ENCODE measurements around the gene CADM3.

Gene CADM3

GRCh38 chr1:159190441-159190840 is 19.0 kb downstream of the CADM3 start:
- Histone ChIP-seq H3K36me3 (no peaks in the 10 kb centered on the region), H3K4me3 (ENCODE audit: low read depth in 1 of 2, low read length in 1 of 2) (no peak overlapping the region), H3K27ac (no peak overlapping the region), H3K4me1 (ENCODE audit: control insufficient read depth in 1 of 2, insufficient read depth in 1 of 2, low read depth in 1 of 2, low read length in 1 of 2) (no peaks in the 10 kb centered on the region), H3K27me3 (peaks cover 68% of the 10 kb centered on the region), H3K9me3 (no peaks in the 10 kb centered on the region)
- no peak for TF ChIP-seq CTCF (IDR thresholded peaks at IDR 0.05)

GRCh38 chr1:159196543-159196942 is 25.1 kb downstream of the CADM3 start:
- Histone ChIP-seq H3K27me3 (peaks cover 27% of the 10 kb centered on the region), H3K4me3 (ENCODE audit: low read depth in 1 of 2, low read length in 1 of 2) (no peak overlapping the region), H3K4me1 (ENCODE audit: control insufficient read depth in 1 of 2, insufficient read depth in 1 of 2, low read depth in 1 of 2, low read length in 1 of 2) (peaks cover 5 to 9% of the 10 kb centered on the region in 2 experiments), H3K27ac (no peak overlapping the region), H3K9me3 (no peaks in the 10 kb centered on the region), H3K36me3 (no peaks in the 10 kb centered on the region)
- no peak for TF ChIP-seq CTCF (IDR thresholded peaks at IDR 0.05)

GRCh38 chr1:159197561-159198557 is 26.4 kb downstream of the CADM3 start:
- Histone ChIP-seq H3K9me3 (no peaks in the 10 kb centered on the region), H3K27me3 (peaks cover 22% of the 10 kb centered on the region), H3K4me3 (ENCODE audit: low read depth in 1 of 2, low read length in 1 of 2) (no peak overlapping the region), H3K27ac (no peak overlapping the region), H3K4me1 (ENCODE audit: control insufficient read depth in 1 of 2, insufficient read depth in 1 of 2, low read depth in 1 of 2, low read length in 1 of 2) (peaks cover 10 to 14% of the 10 kb centered on the region in 2 experiments), H3K36me3 (no peaks in the 10 kb centered on the region)
- peak; percentile 28 for TF ChIP-seq CTCF (IDR thresholded peaks at IDR 0.05)

GRCh38 chr1:159199901-159200300 is 28.5 kb downstream of the CADM3 start:
- H3K36me3 ChIP-seq = no peaks in the 10 kb centered on the region
- no peaks in the 10 kb centered on the region for H3K9me3 ChIP-seq
- H3K27me3 ChIP-seq = peaks cover 22% of the 10 kb centered on the region
- no peak overlapping the region for H3K4me3 ChIP-seq (ENCODE audit: low read depth in 1 of 2, low read length in 1 of 2)
- peaks cover 10 to 14% of the 10 kb centered on the region in 2 experiments for H3K4me1 ChIP-seq (ENCODE audit: control insufficient read depth in 1 of 2, insufficient read depth in 1 of 2, low read depth in 1 of 2, low read length in 1 of 2)
- no peak overlapping the region for H3K27ac ChIP-seq
- no peak for TF ChIP-seq CTCF (IDR thresholded peaks at IDR 0.05)

- TF ChIP-seq CTCF (IDR thresholded peaks at IDR 0.05) = no peak
- Histone ChIP-seq H3K27me3 (peaks cover 22% of the 10 kb centered on the region), H3K4me1 (ENCODE audit: control insufficient read depth in 1 of 2, insufficient read depth in 1 of 2, low read depth in 1 of 2, low read length in 1 of 2) (peaks cover 10 to 14% of the 10 kb centered on the region in 2 experiments), H3K9me3 (no peaks in the 10 kb centered on the region), H3K27ac (no peak overlapping the region), H3K36me3 (no peaks in the 10 kb centered on the region), H3K4me3 (ENCODE audit: low read depth in 1 of 2, low read length in 1 of 2) (no peak overlapping the region)
Observed at GRCh38 chr1:159200769-159201168, 29.4 kb downstream of the CADM3 start.
